ENCODE data around the gene ACACB.

The ACACB gene

GRCh38 chr12:109286652-109287051, 170.3 kb downstream of the ACACB start:
- TF ChIP-seq CTCF (IDR thresholded peaks at IDR 0.05; ENCODE audit: insufficient read depth, missing control alignments), result no peak
- no peak for DNase-seq (ENCODE audit: insufficient read length, low spot score)
- FAIRE-seq, result no peak

GRCh38 chr12:109287181-109287580, 170.8 kb downstream of the ACACB start:
- TF ChIP-seq CTCF (IDR thresholded peaks at IDR 0.05; ENCODE audit: insufficient read depth, missing control alignments), result no peak
- no peak for DNase-seq (ENCODE audit: insufficient read length, low spot score)
- FAIRE-seq, result no peak

- FAIRE-seq (no peak), DNase-seq (ENCODE audit: insufficient read length, low spot score) (no peak)
- TF ChIP-seq CTCF (IDR thresholded peaks at IDR 0.05; ENCODE audit: insufficient read depth, missing control alignments), result no peak
Measured at GRCh38 chr12:109287811-109288469, 171.6 kb downstream of the ACACB start.

GRCh38 chr12:109288571-109288970, 172.2 kb downstream of the ACACB start:
- FAIRE-seq, result no peak
- TF ChIP-seq CTCF (IDR thresholded peaks at IDR 0.05; ENCODE audit: insufficient read depth, missing control alignments), result no peak
- DNase-seq (ENCODE audit: insufficient read length, low spot score), result no peak

GRCh38 chr12:109289004-109289403, 172.6 kb downstream of the ACACB start:
- TF ChIP-seq CTCF (IDR thresholded peaks at IDR 0.05; ENCODE audit: insufficient read depth, missing control alignments), result no peak
- FAIRE-seq (no peak), DNase-seq (ENCODE audit: insufficient read length, low spot score) (no peak)

- TF ChIP-seq CTCF (IDR thresholded peaks at IDR 0.05; ENCODE audit: insufficient read depth, missing control alignments), result no peak
- DNase-seq (ENCODE audit: insufficient read length, low spot score) (no peak), FAIRE-seq (no peak)
Measured at GRCh38 chr12:109289551-109289950, 173.2 kb downstream of the ACACB start.

GRCh38 chr12:109290061-109290460, 173.7 kb downstream of the ACACB start:
- TF ChIP-seq CTCF (IDR thresholded peaks at IDR 0.05; ENCODE audit: insufficient read depth, missing control alignments), result no peak
- FAIRE-seq (no peak), DNase-seq (ENCODE audit: insufficient read length, low spot score) (no peak)
